GM12801 (cell line): ENCODE data around the gene C13orf46.

Experiments used
- TF ChIP-seq, protein P1 (sequence below): IDR thresholded peaks from one replicate; pipeline ENCODE4 v1.5.1; 2011; ENCODE audit warnings: control low read depth; ENCODE audit not compliant: insufficient read length; ENCODE audit errors: extremely low read depth

C13orf46 gene

DNA sequence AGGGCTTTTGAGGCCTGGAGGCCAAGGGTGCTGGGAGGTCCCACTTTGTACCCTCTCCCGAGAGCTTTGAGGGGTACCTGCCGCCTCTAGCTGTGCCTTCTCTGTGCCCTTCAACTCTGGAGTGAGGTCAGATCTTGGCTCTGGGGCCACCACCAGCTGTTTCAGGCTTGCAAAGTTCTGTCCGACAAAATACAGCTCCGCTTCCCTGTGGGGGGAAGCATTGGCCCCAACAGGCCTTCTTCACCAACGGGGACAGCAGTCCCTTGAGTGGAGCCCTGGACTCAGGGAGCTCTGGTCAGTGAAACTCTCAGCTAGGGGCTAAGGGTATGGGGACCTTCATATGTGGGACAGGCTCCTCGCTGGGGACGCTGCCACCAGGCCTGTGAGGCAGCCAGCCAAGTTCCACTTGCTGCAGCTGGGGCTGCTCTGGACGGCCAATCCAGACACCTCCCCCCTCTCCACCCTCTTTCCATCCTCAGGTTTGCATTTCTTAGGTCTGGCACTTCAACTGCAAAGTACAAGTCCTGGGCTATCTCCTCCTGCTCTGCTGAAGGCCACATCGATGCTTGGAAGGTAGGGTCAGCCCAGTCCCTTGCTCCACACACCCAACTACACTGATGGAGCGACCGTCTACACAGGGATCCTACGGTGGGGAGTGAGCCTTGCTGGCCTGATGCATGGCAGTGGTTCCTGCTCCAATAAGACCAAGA, 46.8 kb downstream of the C13orf46 start:
- TF ChIP-seq, protein P1, sequence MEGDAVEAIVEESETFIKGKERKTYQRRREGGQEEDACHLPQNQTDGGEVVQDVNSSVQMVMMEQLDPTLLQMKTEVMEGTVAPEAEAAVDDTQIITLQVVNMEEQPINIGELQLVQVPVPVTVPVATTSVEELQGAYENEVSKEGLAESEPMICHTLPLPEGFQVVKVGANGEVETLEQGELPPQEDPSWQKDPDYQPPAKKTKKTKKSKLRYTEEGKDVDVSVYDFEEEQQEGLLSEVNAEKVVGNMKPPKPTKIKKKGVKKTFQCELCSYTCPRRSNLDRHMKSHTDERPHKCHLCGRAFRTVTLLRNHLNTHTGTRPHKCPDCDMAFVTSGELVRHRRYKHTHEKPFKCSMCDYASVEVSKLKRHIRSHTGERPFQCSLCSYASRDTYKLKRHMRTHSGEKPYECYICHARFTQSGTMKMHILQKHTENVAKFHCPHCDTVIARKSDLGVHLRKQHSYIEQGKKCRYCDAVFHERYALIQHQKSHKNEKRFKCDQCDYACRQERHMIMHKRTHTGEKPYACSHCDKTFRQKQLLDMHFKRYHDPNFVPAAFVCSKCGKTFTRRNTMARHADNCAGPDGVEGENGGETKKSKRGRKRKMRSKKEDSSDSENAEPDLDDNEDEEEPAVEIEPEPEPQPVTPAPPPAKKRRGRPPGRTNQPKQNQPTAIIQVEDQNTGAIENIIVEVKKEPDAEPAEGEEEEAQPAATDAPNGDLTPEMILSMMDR, result no peak

DNA sequence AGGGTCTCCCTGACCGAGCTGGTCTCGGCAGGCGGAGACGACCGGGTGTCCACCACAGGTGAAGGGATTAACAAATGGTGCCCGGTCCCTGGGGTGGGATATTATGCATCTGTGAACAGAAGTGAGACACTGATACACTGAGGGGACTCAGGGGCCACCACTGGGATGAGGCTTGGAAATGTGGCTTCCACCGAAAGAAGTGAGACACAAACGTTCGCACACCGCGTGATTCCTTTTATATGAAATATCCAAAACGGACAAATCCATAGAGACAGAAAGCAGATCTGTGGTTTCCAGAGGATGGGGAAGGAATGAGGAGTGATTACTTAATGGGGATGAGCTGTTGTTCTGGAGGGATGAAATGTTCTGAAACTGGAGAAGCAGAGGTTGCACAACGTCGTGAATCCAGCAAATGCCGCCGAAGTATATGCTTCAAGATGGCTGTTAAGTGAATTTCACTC, 47.5 kb downstream of the C13orf46 start:
- TF ChIP-seq, protein P1, result no peak

DNA sequence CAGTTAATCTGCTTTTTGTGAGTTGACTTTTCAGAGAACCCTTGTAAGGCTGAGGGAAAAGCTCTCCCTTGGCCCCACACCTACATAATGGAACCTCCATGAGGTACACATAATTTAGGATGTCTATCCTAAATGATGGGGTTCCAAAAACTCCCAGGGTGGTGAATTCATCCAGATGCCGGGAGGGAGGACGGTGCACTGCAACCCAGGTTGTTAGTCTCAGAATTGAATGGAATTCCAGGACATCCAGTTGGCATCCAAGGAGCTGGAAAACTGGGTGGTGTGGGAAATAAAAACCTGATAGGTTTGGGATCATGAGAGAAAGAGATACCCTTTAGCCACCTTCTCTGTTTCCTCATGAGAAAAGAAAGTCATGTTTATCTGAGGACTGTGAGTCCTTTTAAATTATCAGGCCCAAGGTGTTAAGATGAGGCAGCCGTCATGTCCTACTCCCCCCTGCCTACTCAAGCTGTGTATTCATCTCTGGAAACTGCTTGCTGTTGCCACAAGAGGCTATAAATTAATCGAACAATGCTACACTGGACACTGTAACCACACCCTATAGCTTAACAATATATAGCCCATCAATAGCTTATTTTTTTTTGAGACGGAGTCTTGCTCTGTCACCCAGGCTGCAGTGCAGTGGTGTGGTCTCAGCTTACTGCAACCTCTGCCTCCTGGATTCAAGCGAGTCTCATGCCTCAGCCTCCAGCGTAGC, 49.5 kb downstream of the C13orf46 start:
- TF ChIP-seq, protein P1, result no peak

DNA sequence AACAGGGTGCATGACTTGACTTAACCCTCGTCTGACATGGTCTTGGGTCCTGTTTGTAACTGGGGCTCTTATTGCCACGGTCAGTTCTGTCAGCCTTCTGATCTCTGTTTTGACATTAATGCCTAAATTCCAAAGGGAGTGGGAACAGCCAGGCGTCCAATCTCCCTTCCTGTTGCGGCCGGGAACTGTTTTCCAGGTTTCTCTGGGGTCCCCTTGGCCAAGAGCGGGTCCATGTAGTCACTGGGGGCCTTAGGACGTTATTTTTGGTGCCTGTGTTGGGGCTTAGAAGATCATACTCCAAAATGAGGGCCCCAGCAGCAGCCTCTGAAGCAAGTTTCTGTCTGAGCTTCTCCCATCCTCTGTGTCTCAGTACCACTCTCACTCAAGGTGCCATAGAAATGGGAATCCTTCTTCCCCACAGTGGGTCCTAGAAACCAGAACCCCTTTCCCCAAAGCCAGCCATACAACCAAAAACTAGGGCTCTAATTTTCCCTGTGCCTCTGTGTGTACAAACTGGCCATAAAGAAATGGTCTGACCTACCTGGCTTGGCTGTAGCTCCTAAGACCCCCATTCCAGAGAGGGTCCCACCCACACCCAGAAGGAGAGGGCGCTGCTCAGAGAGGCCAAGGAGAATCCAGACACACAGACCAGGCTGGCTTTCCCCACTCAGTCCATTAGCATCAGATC, 50.4 kb downstream of the C13orf46 start:
- TF ChIP-seq, protein P1, result no peak

DNA sequence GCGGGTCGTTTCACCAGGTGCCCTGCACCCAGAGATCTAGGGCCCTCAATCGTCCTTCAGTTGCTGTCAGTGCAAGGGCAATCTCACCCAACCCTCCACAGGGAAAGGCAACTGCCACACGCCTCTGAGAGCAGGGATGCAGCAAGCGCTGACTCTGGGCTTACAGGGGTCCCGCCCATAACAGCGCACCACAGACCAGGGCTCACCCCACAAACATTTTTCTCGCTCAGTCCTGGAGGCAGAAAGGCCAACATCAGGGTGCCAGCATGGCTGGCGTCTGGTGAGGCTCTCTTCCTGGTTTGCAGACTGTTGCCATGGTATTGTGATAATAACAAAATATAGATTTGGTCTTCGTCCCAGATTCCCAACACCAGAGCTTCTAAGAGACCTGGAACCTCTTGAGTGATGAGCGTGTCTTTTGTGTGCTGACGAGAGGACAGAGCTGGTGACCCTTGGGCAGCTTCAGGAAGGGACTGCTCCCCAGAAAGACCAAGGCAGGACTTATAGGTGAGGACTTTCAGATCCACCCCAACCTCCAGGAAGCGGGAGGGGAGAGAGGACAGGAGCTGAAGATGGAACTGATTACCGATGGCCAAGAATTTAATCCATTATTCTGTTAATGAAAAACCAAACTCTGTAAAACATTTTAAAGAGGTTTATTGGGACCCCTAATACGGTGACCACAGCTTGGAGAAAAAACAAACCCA, 51.3 kb downstream of the C13orf46 start:
- TF ChIP-seq, protein P1, result no peak

DNA sequence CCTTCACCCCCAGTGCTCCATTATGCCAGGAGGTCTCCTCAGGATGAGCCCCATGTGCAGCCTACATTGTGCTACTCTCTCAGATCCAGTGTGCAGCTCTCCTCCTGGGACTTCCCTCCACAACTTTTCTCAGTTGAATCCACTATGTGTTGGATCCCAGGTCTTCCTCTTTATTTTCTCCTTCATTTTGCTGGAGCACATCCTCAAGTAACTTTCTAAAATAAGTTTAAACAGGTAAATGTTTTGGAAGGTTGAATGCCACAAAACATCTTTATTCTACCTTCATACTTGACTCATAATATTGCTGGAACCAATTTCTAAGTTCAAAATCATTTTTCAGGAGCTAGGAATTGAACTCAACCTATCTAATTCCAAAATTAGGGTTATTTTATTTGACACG, 52.1 kb downstream of the C13orf46 start:
- TF ChIP-seq, protein P1, result no peak
